H1 (cell line): ENCODE data around the gene TAF10. TPM values are rescaled to one million over a fixed set of nuclear protein-coding genes. Genes with fewer than 3 reads are reported as not detected.

ENCODE experiments used
- CTCF ChIA-PET: fragments of 300-600 bp; sonication (Branson Sonifier 250); formaldehyde crosslinking; loops from one replicate; lab custom pipeline; 2021; ENCODE audit not compliant: partially characterized antibody; lab: Charles Lee
- POLR2A ChIA-PET: fragments of 300-600 bp; sonication (Branson Sonifier 250); formaldehyde crosslinking; loops from one replicate; lab custom pipeline; 2021; ENCODE audit warnings: inconsistent platforms; ENCODE audit not compliant: partially characterized antibody; lab: Charles Lee
- DNase-seq, 2 experiments: peaks; one replicate each; pipeline versions ENCODE4 v3.0.0 to v3.0.0-alpha.2; 2010 to 2022; ENCODE audit warnings: low spot score in 2 of 2, low read depth in 1 of 2, mixed read lengths in 1 of 2
- FAIRE-seq: peaks from 2 replicates; lab custom pipeline; 2011; peaks lifted over from hg19 to GRCh38; lab: Jason Lieb, UNC
- H2AFZ ChIP-seq: 2 replicates; pipeline ENCODE4 v1.8.1; 2012; ENCODE audit warnings: low read length, inconsistent platforms
- H2AK5ac ChIP-seq: 2 replicates; pipeline ENCODE4 v1.6.1; 2013; ENCODE audit warnings: low read depth, low read length
- H2BK120ac ChIP-seq: replicated peaks from 2 replicates; pipeline ENCODE3; 2013; ENCODE audit warnings: low read depth, low read length, inconsistent platforms
- H2BK12ac ChIP-seq: 2 replicates; pipeline ENCODE4 v1.6.1; 2013; ENCODE audit warnings: low read depth, low read length
- H2BK15ac ChIP-seq: 2 replicates; pipeline ENCODE4 v1.6.1; 2013; ENCODE audit warnings: low read length
- H2BK20ac ChIP-seq: 2 replicates; pipeline ENCODE4 v1.6.1; 2013; ENCODE audit warnings: low read length
- H2BK5ac ChIP-seq: 2 replicates; pipeline ENCODE4 v1.6.1; 2013; ENCODE audit warnings: low read depth, low read length
- H3K14ac ChIP-seq: 2 replicates; pipeline ENCODE4 v1.6.1; 2013; ENCODE audit warnings: inconsistent platforms; ENCODE audit not compliant: insufficient read length
- H3K18ac ChIP-seq: 2 replicates; pipeline ENCODE4 v1.6.1; 2013; ENCODE audit warnings: low read length; ENCODE audit errors: extremely low read depth
- H3K23ac ChIP-seq: 2 replicates; pipeline ENCODE4 v1.6.1; 2013; ENCODE audit warnings: inconsistent platforms; ENCODE audit not compliant: insufficient read length
- H3K23me2 ChIP-seq: 2 replicates; pipeline ENCODE4 v1.6.1; 2013; ENCODE audit warnings: low read depth, low read length
- H3K27ac ChIP-seq: 2 replicates; pipeline ENCODE4 v1.6.1; 2011; ENCODE audit warnings: low read depth, low read length, inconsistent platforms
- H3K27me3 ChIP-seq, 4 experiments: replicated peaks in 1 of 4; 1 replicate in 1 of 4; 2 replicates in 3 of 4; pipeline versions ENCODE4 v1.6.1 to v1.8.1; 2011 to 2013; ENCODE audit warnings: low read length in 3 of 4, mild to moderate bottlenecking in 3 of 4, inconsistent platforms in 2 of 4, mixed read lengths in 2 of 4, moderate library complexity in 1 of 4; ENCODE audit not compliant: control insufficient read depth in 3 of 4, insufficient read depth in 3 of 4; ENCODE audit errors: extremely low read depth in 1 of 4
- H3K36me3 ChIP-seq, 4 experiments: 2 replicates each; pipeline versions ENCODE4 v1.6.1 to v1.8.1; 2011 to 2013; ENCODE audit warnings: mild to moderate bottlenecking in 4 of 4, low read length in 3 of 4, moderate library complexity in 2 of 4, control low read depth in 1 of 4, inconsistent platforms in 1 of 4; ENCODE audit not compliant: insufficient read depth in 4 of 4, control insufficient read depth in 2 of 4
- H3K4ac ChIP-seq: replicated peaks from 2 replicates; pipeline ENCODE3; 2013; ENCODE audit warnings: low read length, low read depth, mixed read lengths, inconsistent platforms; ENCODE audit not compliant: insufficient read length
- H3K4me1 ChIP-seq, 4 experiments: replicated peaks in 1 of 4; 1 replicate in 1 of 4; 2 replicates in 3 of 4; pipeline versions ENCODE4 v1.6.1 to v1.8.1; 2011 to 2013; ENCODE audit warnings: low read length in 3 of 4, inconsistent platforms in 2 of 4, mixed read lengths in 1 of 4; ENCODE audit not compliant: insufficient read depth in 4 of 4, control insufficient read depth in 3 of 4
- H3K4me2 ChIP-seq, 2 experiments: 2 replicates each; pipeline versions ENCODE4 v1.6.1 to v1.8.1; 2011 to 2013; ENCODE audit warnings: low read depth in 2 of 2, low read length in 2 of 2, control low read depth in 1 of 2, inconsistent platforms in 1 of 2, mild to moderate bottlenecking in 1 of 2; ENCODE audit not compliant: insufficient read depth in 1 of 2
- H3K4me3 ChIP-seq, 4 experiments: fragments of 200-600, 300-600 bp in 1 of 4; sonication (generic), shearing (Covaris generic), sonication (Bioruptor Twin) in 1 of 4; 2 replicates each; pipeline versions ENCODE4 v1.5.1 to v1.8.1; 2011 to 2016; ENCODE audit warnings: low read length in 4 of 4, low read depth in 3 of 4, control low read depth in 2 of 4, inconsistent platforms in 2 of 4, mild to moderate bottlenecking in 2 of 4, mixed read lengths in 1 of 4, moderate library complexity in 1 of 4; ENCODE audit not compliant: insufficient read depth in 2 of 4; ENCODE audit errors: extremely low read depth in 1 of 4
- H3K56ac ChIP-seq: replicated peaks from 2 replicates; pipeline ENCODE3; 2013; ENCODE audit warnings: low read depth, mild to moderate bottlenecking, mixed read lengths, low read length, inconsistent platforms; ENCODE audit not compliant: insufficient read length
- H3K79me1 ChIP-seq: 2 replicates; pipeline ENCODE4 v1.6.1; 2013; ENCODE audit warnings: low read depth, low read length, control low read depth
- H3K79me2 ChIP-seq, 2 experiments: 2 replicates each; pipeline versions ENCODE4 v1.6.1 to v1.8.1; 2012 to 2013; ENCODE audit warnings: low read length in 2 of 2, mild to moderate bottlenecking in 2 of 2, inconsistent platforms in 1 of 2; ENCODE audit not compliant: insufficient read depth in 2 of 2, control insufficient read depth in 1 of 2
- H3K9ac ChIP-seq, 4 experiments: replicated peaks in 1 of 4; 1 replicate in 1 of 4; 2 replicates in 3 of 4; pipeline versions ENCODE4 v1.6.1 to v1.8.1; 2011 to 2013; ENCODE audit warnings: low read depth in 3 of 4, low read length in 3 of 4, control low read depth in 2 of 4, mild to moderate bottlenecking in 2 of 4, moderate library complexity in 2 of 4, inconsistent platforms in 1 of 4; ENCODE audit errors: extremely low read depth in 1 of 4
- H3K9me3 ChIP-seq, 2 experiments: 2 replicates each; pipeline versions ENCODE4 v1.6.1 to v1.8.1; 2012 to 2013; ENCODE audit warnings: mild to moderate bottlenecking in 2 of 2, moderate library complexity in 2 of 2, control low read depth in 1 of 2, inconsistent platforms in 1 of 2, low read depth in 1 of 2, low read length in 1 of 2, mixed read lengths in 1 of 2; ENCODE audit not compliant: insufficient read depth in 2 of 2
- H4K20me1 ChIP-seq, 2 experiments: replicated peaks in 1 of 2; 2 replicates each; pipeline versions ENCODE3 to v1.8.1; 2011 to 2013; ENCODE audit warnings: inconsistent platforms in 2 of 2, low read length in 2 of 2, mild to moderate bottlenecking in 1 of 2; ENCODE audit not compliant: insufficient read depth in 2 of 2, control insufficient read depth in 1 of 2
- H4K5ac ChIP-seq: 2 replicates; pipeline ENCODE4 v1.6.1; 2013; ENCODE audit warnings: low read length, low read depth, mixed read lengths, inconsistent platforms; ENCODE audit not compliant: insufficient read length
- H4K8ac ChIP-seq: 2 replicates; pipeline ENCODE4 v1.8.0; 2013; ENCODE audit warnings: mild to moderate bottlenecking, moderate library complexity, low read length, inconsistent platforms; ENCODE audit not compliant: insufficient read depth; ENCODE audit errors: extremely low read depth
- H4K91ac ChIP-seq: replicated peaks from 2 replicates; pipeline ENCODE3; 2013; ENCODE audit warnings: low read length, mixed read lengths, inconsistent platforms; ENCODE audit not compliant: insufficient read length
- ASH2L ChIP-seq: fragments of 200-600, 300-600 bp; sonication (generic); IDR thresholded peaks from one replicate; pipeline ENCODE4 v1.7.1; 2017; ENCODE audit warnings: low read length
- BCL11A ChIP-seq, 2 experiments: IDR thresholded peaks; one replicate each; pipeline ENCODE4 v1.6.1; 2011; ENCODE audit warnings: low read depth in 2 of 2, low read length in 2 of 2, mild to moderate bottlenecking in 2 of 2
- CBX5 ChIP-seq: fragments of 300-800, 300-1000 bp; sonication (generic); IDR thresholded peaks from 2 replicates; pipeline ENCODE4 v1.7.1; 2016; ENCODE audit warnings: antibody characterized with exemption, low read length, low read depth
- CREB1 ChIP-seq: IDR thresholded peaks from 2 replicates; pipeline ENCODE4 v1.6.1; 2012; ENCODE audit warnings: inconsistent platforms
- EGR1 ChIP-seq: IDR thresholded peaks from 2 replicates; pipeline ENCODE4 v1.6.1; 2011; ENCODE audit warnings: low read depth, low read length, borderline replicate concordance
- KDM5A ChIP-seq: fragments of 200-600 bp; IDR thresholded peaks from 2 replicates; pipeline ENCODE4 v1.7.1; 2012; ENCODE audit warnings: mild to moderate bottlenecking, low read length, inconsistent platforms, mixed read lengths
- NANOG ChIP-seq: IDR thresholded peaks from 2 replicates; pipeline ENCODE4 v1.6.1; 2011; ENCODE audit warnings: low read length, low read depth, mild to moderate bottlenecking, inconsistent platforms; ENCODE audit not compliant: insufficient read depth, poor library complexity, severe bottlenecking
- SAP30 ChIP-seq: fragments of 300-600 bp; sonication (generic); IDR thresholded peaks from 2 replicates; pipeline ENCODE4 v1.7.1; 2012; ENCODE audit warnings: low read length, moderate library complexity, mild to moderate bottlenecking, inconsistent platforms; ENCODE audit not compliant: insufficient read depth, insufficient replicate concordance
- SP1 ChIP-seq: IDR thresholded peaks from 2 replicates; pipeline ENCODE4 v1.6.1; 2011; ENCODE audit warnings: low read depth, low read length
- SRF ChIP-seq: IDR thresholded peaks from 2 replicates; pipeline ENCODE4 v1.6.1; 2011; ENCODE audit warnings: mild to moderate bottlenecking, low read depth, low read length, moderate library complexity
- TEAD4 ChIP-seq: IDR thresholded peaks from 2 replicates; pipeline ENCODE4 v1.6.1; 2012; ENCODE audit warnings: low read depth, low read length, inconsistent platforms, mixed read lengths
- WGBS, 2 experiments: shearing (Covaris generic) in 1 of 2; methylation state at CpG; one replicate each; pipeline versions ENCODE4 v1.1.6 to v1.1.7; 2013 to 2015; ENCODE audit warnings: low lambda C conversion rate in 2 of 2, mixed read lengths in 2 of 2, inconsistent platforms in 1 of 2, low coverage in 1 of 2, missing lambda C conversion rate in 1 of 2; ENCODE audit not compliant: insufficient replicate concordance in 2 of 2, insufficient coverage in 1 of 2, insufficient read length in 1 of 2; ENCODE audit errors: extremely low coverage in 1 of 2, missing lambda C conversion rate in 1 of 2; 5-methylcytosine and 5-hydroxymethylcytosine counted together
- polyA plus RNA-seq, 7 experiments: library from polyadenylated mRNA; depleted of rRNA in 3 of 7; stranded (reverse) in 5 of 7; unstranded in 2 of 7; fragments of >200 nt in 5 of 7; fragments of 200-250 nt in 2 of 7; gene quantifications; 1 replicate in 5 of 7; 2 replicates in 1 of 7; 4 replicates in 1 of 7; pipeline versions ENCODE4 v1.2.1 to v1.2.3, GENCODE V29; 2011 to 2013; ENCODE audit warnings: missing spikeins in 2 of 7, mixed read lengths in 2 of 7
- total RNA-seq: library from RNA; stranded (reverse); fragmentation: NEBNext Ultra II Directional; extraction: Animal tissue kit (Norgen Biotek cat#: 25700); gene quantifications from 2 replicates; pipeline ENCODE4 v1.2.1, GENCODE V29; 2021

Gene TAF10
- total and polyA plus RNA-seq, 2 of the 8 experiments (the other 6 are each of a cell fraction or from before 2014, with no cell fraction given), result 128 to 213 TPM

DNA sequence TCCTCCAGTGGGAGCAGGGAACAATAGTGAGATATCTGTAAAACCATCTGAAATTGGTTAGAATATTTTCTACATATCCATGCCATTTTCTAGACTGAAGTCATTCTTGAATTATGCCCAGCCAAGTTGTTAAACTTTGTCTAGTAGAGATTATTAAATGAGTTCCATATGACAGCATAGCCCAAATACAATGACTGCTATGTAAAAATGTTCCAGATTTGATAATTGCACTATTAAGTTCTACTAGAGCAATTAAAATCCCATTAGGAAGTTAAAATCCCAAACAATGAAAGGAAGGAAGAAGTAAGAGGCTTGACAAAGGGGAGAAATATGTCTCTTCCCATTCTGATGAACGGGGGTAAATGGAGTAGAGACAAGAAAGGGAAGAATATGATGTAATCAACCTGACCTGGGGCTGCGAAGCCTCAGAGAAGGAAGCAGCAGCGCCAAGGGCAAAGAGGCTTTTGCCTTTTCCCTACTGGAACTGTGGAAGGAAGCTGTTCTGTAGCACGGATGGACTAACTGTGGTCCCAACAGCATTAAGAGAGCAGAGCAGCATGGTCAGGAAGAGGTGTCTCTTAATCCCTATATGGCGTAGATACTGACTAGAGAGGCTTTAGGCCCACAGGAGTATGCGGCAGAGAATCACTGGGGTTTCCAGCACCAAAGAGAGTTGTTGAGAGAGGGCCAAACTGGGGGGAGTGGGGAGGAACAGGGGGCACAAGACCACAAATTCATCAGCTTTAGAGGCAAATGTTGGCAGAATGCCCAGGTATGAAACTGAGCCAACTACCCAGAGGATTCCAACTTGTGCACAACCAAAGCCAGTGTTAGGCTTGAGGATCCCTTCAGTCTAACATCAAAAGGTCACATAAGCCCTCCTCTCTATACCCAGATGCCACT is 35.3 kb downstream of the TAF10 start:
- H2BK20ac ChIP-seq, result no peak overlapping the region
- H3K79me1 ChIP-seq, result no peaks in the 10 kb centered on the region
- no peak overlapping the region for H3K56ac ChIP-seq
- H4K5ac ChIP-seq, result no peak overlapping the region
- H3K23me2 ChIP-seq, result no peaks in the 10 kb centered on the region; the same call in 1 of the 2 replicates
- H2BK12ac ChIP-seq, result no peak overlapping the region
- no peak overlapping the region for H3K14ac ChIP-seq
- DNase-seq, result peak in 1 of 2 experiments; percentile 26
- no peaks in the 10 kb centered on the region for H4K20me1 ChIP-seq
- H3K4me3 ChIP-seq, result no peak overlapping the region
- H4K91ac ChIP-seq, result no peak overlapping the region
- TF ChIP-seq TEAD4 (no peak), SP1 (no peak), BCL11A (IDR thresholded peaks at IDR 0.05; ENCODE audit: low read depth in 2 of 2, low read length in 2 of 2) (no peak), CREB1 (no peak), EGR1 (no peak), NANOG (no peak), ASH2L (no peak), SRF (no peak), SAP30 (no peak), CBX5 (no peak), KDM5A (no peak)
- ChIA-PET CTCF (interaction anchor here (1.7 to 4.9 kb wide), 3 partner anchors 7 to 133 kb away, joined by 5 to 32 read pairs (median 6); no protein-coding TSS in a partner anchor), POLR2A (interaction anchor here (1.4 kb wide), 1 partner anchor 18 kb away, joined by 3 read pairs; no protein-coding TSS in a partner anchor)
- FAIRE-seq, result no peak
- H3K4me2 ChIP-seq, result no peak overlapping the region
- no peaks in the 10 kb centered on the region for H3K36me3 ChIP-seq
- H3K9ac ChIP-seq, result no peak overlapping the region
- no peaks in the 10 kb centered on the region for H3K9me3 ChIP-seq
- H2AK5ac ChIP-seq, result no peak overlapping the region
- no peak overlapping the region for H3K27ac ChIP-seq
- H2BK120ac ChIP-seq, result no peak overlapping the region
- no peaks in the 10 kb centered on the region for H3K4me1 ChIP-seq
- H2BK15ac ChIP-seq, result no peak overlapping the region
- no peak overlapping the region for H2BK5ac ChIP-seq
- WGBS, 2 experiments, result 72% methylated on average over 6 of the region's 6 CpGs; no CpG with 5 or more reads in 1 of the 2 experiments
- no peak overlapping the region for H3K18ac ChIP-seq
- no peaks in the 10 kb centered on the region for H3K79me2 ChIP-seq
- no peak overlapping the region for H4K8ac ChIP-seq
- no peak overlapping the region for H3K23ac ChIP-seq
- H2AFZ ChIP-seq, result no peak overlapping the region
- H3K27me3 ChIP-seq, result no peaks in the 10 kb centered on the region
- no peak overlapping the region for H3K4ac ChIP-seq
